A673 (cell line): ENCODE data around the gene CAMSAP1. TPM values are rescaled to one million over a fixed set of nuclear protein-coding genes. Genes with fewer than 3 reads are reported as not detected.

Experiments
- BruUV-seq: library from RNA; stranded (reverse); fragments of 400-500 nt; replicated peaks from 2 replicates; lab custom pipeline; 2021; lab: Mats Ljungman, UMichigan
- CTCF ChIA-PET: fragments of 300-600 bp; sonication (Branson Sonifier 250); formaldehyde crosslinking; loops from one replicate; lab custom pipeline; 2022; ENCODE audit warnings: antibody characterized with exemption; lab: Charles Lee
- POLR2A ChIA-PET: fragments of 300-600 bp; sonication (Branson Sonifier 250); formaldehyde crosslinking; loops from one replicate; lab custom pipeline; 2022; ENCODE audit warnings: antibody characterized with exemption; ENCODE audit not compliant: low non-redundant PET; lab: Charles Lee
- DNase-seq: peaks from one replicate; pipeline ENCODE4 v3.0.0-alpha.2; 2015; ENCODE audit warnings: low spot score
- H3K27ac ChIP-seq: fragments of 200-600 bp; sonication (generic); 2 replicates; pipeline ENCODE4 v1.5.1; 2016; ENCODE audit warnings: mixed run types, low read depth, mild to moderate bottlenecking, mixed read lengths, antibody characterized with exemption, low read length; ENCODE audit not compliant: poor library complexity, severe bottlenecking
- H3K27me3 ChIP-seq: fragments of 200-600 bp; sonication (generic); replicated peaks from 2 replicates; pipeline ENCODE4 v1.6.1; 2017; ENCODE audit warnings: mixed run types, low read depth, mild to moderate bottlenecking, mixed read lengths, antibody characterized with exemption, low read length; ENCODE audit not compliant: insufficient read depth, poor library complexity
- H3K36me3 ChIP-seq: fragments of 200-600 bp; sonication (generic); 2 replicates; pipeline ENCODE4 v1.6.1; 2016; ENCODE audit warnings: mixed run types, mild to moderate bottlenecking, mixed read lengths, antibody characterized with exemption, low read length; ENCODE audit not compliant: insufficient read depth, poor library complexity, severe bottlenecking
- H3K4me1 ChIP-seq: fragments of 200-600 bp; sonication (generic); 2 replicates; pipeline ENCODE4 v1.6.1; 2017; ENCODE audit warnings: mixed run types, mild to moderate bottlenecking, mixed read lengths, antibody characterized with exemption, low read length; ENCODE audit not compliant: insufficient read depth, poor library complexity, severe bottlenecking
- H3K4me3 ChIP-seq: fragments of 200-600 bp; sonication (generic); 2 replicates; pipeline ENCODE4 v1.5.1; 2016; ENCODE audit warnings: low read depth, mixed run types, mild to moderate bottlenecking, mixed read lengths, low read length; ENCODE audit not compliant: poor library complexity, severe bottlenecking
- H3K9me3 ChIP-seq: fragments of 200-600 bp; sonication (generic); 2 replicates; pipeline ENCODE4 v1.6.1; 2016; ENCODE audit warnings: mixed run types, low read depth, mild to moderate bottlenecking, mixed read lengths, antibody characterized with exemption, low read length; ENCODE audit not compliant: poor library complexity, severe bottlenecking
- CTCF ChIP-seq: fragments of 300-800, 200-600 bp; sonication (generic); conservative IDR thresholded peaks from 2 replicates; pipeline ENCODE4 v1.5.1; 2017; ENCODE audit warnings: low read depth, mild to moderate bottlenecking, antibody characterized with exemption, low read length, moderate library complexity, mixed read lengths
- EZH2 ChIP-seq: fragments of 200-600 bp; sonication (generic); IDR thresholded peaks from 2 replicates; pipeline ENCODE4 v1.6.1; 2017; ENCODE audit warnings: borderline replicate concordance, low read depth, mild to moderate bottlenecking, mixed read lengths, antibody characterized with exemption, low read length; ENCODE audit not compliant: poor library complexity, severe bottlenecking
- intact Hi-C: fragments of 100-400 bp; cut with micrococcal nuclease; formaldehyde crosslinking; loops from one replicate; pipeline ENCODE4 v1.10.0; 2022; ENCODE audit not compliant: unreplicated experiment
- total RNA-seq: library from RNA; stranded (reverse); gene quantifications from 2 replicates; pipeline ENCODE4 v1.2.3, GENCODE V29; 2021

Gene CAMSAP1
- total RNA-seq, 1 experiment from 2014 or later = 52.3 TPM

- no TSS peak for BruUV-seq
- POLR2A ChIA-PET = no interaction called here
Measured at GRCh38 chr9:135758870-135759269, 148.5 kb downstream of the CAMSAP1 start.

More at GRCh38 chr9:135758870-135759269, 148.5 kb downstream of the CAMSAP1 start:
- Histone ChIP-seq H3K4me1 (no peaks in the 10 kb centered on the region), H3K9me3 (no peaks in the 10 kb centered on the region), H3K36me3 (no peaks in the 10 kb centered on the region), H3K27ac (no peak overlapping the region), H3K27me3 (no peaks in the 10 kb centered on the region), H3K4me3 (no peak overlapping the region)
- CTCF ChIA-PET = no interaction called here
- intact Hi-C loops = no loop called here
- DNase-seq = no peak
- TF ChIP-seq EZH2 = no peak
- no peak for TF ChIP-seq CTCF

Other genes starting within 250 kb of the CAMSAP1 start
- not detected in 2 replicates for gene LCN9, start 244.2 kb downstream of the CAMSAP1 start, total RNA-seq
- not detected in 2 replicates for gene SOHLH1, start 208.1 kb downstream of the CAMSAP1 start, total RNA-seq
- gene KCNT1, start 205.4 kb downstream of the CAMSAP1 start, total RNA-seq = 0.31 TPM in 1 of 2 replicates, not detected in the other
- gene UBAC1, start 53.8 kb upstream of the CAMSAP1 start, total RNA-seq = 58.2 and 63.8 TPM in 2 replicates
- 19.5 and 22.7 TPM in 2 replicates for gene NACC2, start 187.7 kb upstream of the CAMSAP1 start, total RNA-seq
- gene TMEM250, start 211.3 kb upstream of the CAMSAP1 start, total RNA-seq = 44.7 and 48.4 TPM in 2 replicates